HUES6 (cell line): ENCODE data around the gene TBK1.

Experiments used
- H3K27ac ChIP-seq: 2 replicates; pipeline ENCODE4 v1.7.0; 2013; ENCODE audit warnings: low read depth, mild to moderate bottlenecking, low read length, inconsistent platforms
- H3K27me3 ChIP-seq: 2 replicates; pipeline ENCODE4 v1.6.1; 2013; ENCODE audit warnings: low read length; ENCODE audit not compliant: control insufficient read depth, insufficient read depth
- H3K36me3 ChIP-seq: 2 replicates; pipeline ENCODE4 v1.6.1; 2013; ENCODE audit warnings: low read length; ENCODE audit not compliant: control insufficient read depth, insufficient read depth
- H3K4me1 ChIP-seq: 2 replicates; pipeline ENCODE4 v1.6.1; 2013; ENCODE audit warnings: low read length; ENCODE audit not compliant: control insufficient read depth, insufficient read depth
- H3K4me3 ChIP-seq: 2 replicates; pipeline ENCODE4 v1.5.1; 2013; ENCODE audit warnings: low read depth, low read length
- H3K9ac ChIP-seq: one replicate; pipeline ENCODE4 v1.6.1; 2013; ENCODE audit warnings: mild to moderate bottlenecking, low read length
- H3K9me3 ChIP-seq: 2 replicates; pipeline ENCODE4 v1.6.1; 2013; ENCODE audit warnings: low read depth, low read length; ENCODE audit not compliant: control insufficient read depth, insufficient read depth

TBK1 gene

DNA sequence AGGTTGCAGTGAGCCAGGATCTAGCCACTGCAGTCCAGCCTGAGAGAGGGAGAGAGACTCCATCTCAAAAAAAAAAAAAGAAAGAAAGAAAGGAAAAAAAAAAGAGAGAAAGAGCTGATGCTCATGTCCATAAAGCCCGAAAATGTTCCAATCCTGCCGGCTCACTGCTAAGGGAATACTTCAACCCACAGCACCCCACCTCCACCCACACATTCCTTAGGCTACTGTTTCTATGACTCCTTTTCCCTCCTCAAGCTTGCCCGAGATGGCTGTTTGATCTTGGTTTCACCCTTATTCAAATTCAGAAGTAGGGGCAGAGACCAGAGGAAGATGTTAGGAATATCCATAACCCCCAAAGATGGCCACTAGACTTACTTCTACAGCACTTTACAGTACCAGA lies 98.8 kb downstream of the TBK1 start:
- Histone ChIP-seq H3K36me3 (no peaks in the 10 kb centered on the region), H3K4me1 (no peaks in the 10 kb centered on the region), H3K9me3 (no peaks in the 10 kb centered on the region), H3K27ac (no peak overlapping the region), H3K9ac (no peak overlapping the region), H3K27me3 (no peaks in the 10 kb centered on the region), H3K4me3 (no peak overlapping the region)

DNA sequence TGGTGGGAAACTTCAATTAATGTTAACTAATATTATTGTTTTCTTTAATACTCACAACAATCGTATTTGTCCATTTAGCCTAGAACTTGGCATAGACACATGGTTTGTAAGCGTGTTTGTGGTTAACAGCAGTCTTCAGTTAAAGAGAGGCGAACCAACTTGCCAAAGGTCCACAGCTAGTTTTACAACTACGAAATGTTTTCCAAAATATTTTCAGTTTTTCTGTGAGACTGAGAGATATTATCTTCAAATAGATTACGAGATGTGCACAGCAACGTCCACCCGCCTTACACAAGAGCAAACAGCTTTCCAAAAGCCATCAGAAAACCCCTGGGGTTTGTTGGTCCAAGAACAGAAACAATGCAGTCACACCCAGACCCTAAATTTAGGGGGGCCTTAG lies 99.8 kb downstream of the TBK1 start:
- Histone ChIP-seq H3K4me1 (no peaks in the 10 kb centered on the region), H3K9me3 (no peaks in the 10 kb centered on the region), H3K9ac (no peak overlapping the region), H3K27ac (no peak overlapping the region), H3K4me3 (no peak overlapping the region), H3K36me3 (no peaks in the 10 kb centered on the region), H3K27me3 (no peaks in the 10 kb centered on the region)
